ENCODE measurements around the gene MSH3. TPM values are rescaled to one million over a fixed set of nuclear protein-coding genes. Genes with fewer than 3 reads are reported as not detected.
"Not testable (repeated sequence)": the region's sequence is repeated elsewhere in the genome, so short reads cannot be mapped to it uniquely, and the experiment has no call there.

MSH3 gene
- total RNA-seq, 1 experiment from 2014 or later, result 17.2 TPM

GRCh38 chr5:80739496-80739895 is 85.0 kb downstream of the MSH3 start:
- no TSS peak for BruUV-seq (replicated peaks)
- CTCF ChIA-PET, result no interaction called here
- DNase-seq, result no peak
- Mint-ChIP-seq H3K36me3 (ENCODE audit: insufficient read depth, unreplicated experiment) (no peaks in the 10 kb centered on the region), H3K27ac (ENCODE audit: unreplicated experiment) (no peak overlapping the region), H3K27me3 (ENCODE audit: unreplicated experiment) (no peaks in the 10 kb centered on the region), H3K4me1 (ENCODE audit: low read depth, unreplicated experiment) (peaks cover 5% of the 10 kb centered on the region), H3K4me3 (ENCODE audit: low read depth, unreplicated experiment) (no peak overlapping the region), H3K9me3 (ENCODE audit: low read depth, unreplicated experiment) (no peaks in the 10 kb centered on the region)
- no peak for TF ChIP-seq CTCF (IDR thresholded peaks at IDR 0.05; ENCODE audit: unreplicated experiment)
- intact Hi-C loops (cut with micrococcal nuclease; ENCODE audit: unreplicated experiment), result no loop called here

GRCh38 chr5:80739898-80740297 is 85.4 kb downstream of the MSH3 start:
- no TSS peak for BruUV-seq (replicated peaks)
- TF ChIP-seq CTCF (IDR thresholded peaks at IDR 0.05; ENCODE audit: unreplicated experiment), result no peak
- H3K36me3 Mint-ChIP-seq (ENCODE audit: insufficient read depth, unreplicated experiment), result no peaks in the 10 kb centered on the region

GRCh38 chr5:80740488-80740887 is 86.0 kb downstream of the MSH3 start:
- H3K4me1 Mint-ChIP-seq (ENCODE audit: low read depth, unreplicated experiment); H3K4me3 Mint-ChIP-seq (ENCODE audit: low read depth, unreplicated experiment); DNase-seq; H3K9me3 Mint-ChIP-seq (ENCODE audit: low read depth, unreplicated experiment); BruUV-seq (replicated peaks); H3K27me3 Mint-ChIP-seq (ENCODE audit: unreplicated experiment); CTCF ChIA-PET; H3K36me3 Mint-ChIP-seq (ENCODE audit: insufficient read depth, unreplicated experiment); H3K27ac Mint-ChIP-seq (ENCODE audit: unreplicated experiment); intact Hi-C loops (cut with micrococcal nuclease; ENCODE audit: unreplicated experiment): not testable (repeated sequence)

More at GRCh38 chr5:80739898-80740297, 85.4 kb downstream of the MSH3 start:
- H3K27me3 Mint-ChIP-seq (ENCODE audit: unreplicated experiment), result no peaks in the 10 kb centered on the region
- DNase-seq, result no peak
- no peak overlapping the region for H3K4me3 Mint-ChIP-seq (ENCODE audit: low read depth, unreplicated experiment)
- H3K27ac Mint-ChIP-seq (ENCODE audit: unreplicated experiment), result no peak overlapping the region
- no peaks in the 10 kb centered on the region for H3K9me3 Mint-ChIP-seq (ENCODE audit: low read depth, unreplicated experiment)
- intact Hi-C loops (cut with micrococcal nuclease; ENCODE audit: unreplicated experiment), result no loop called here
- CTCF ChIA-PET, result no interaction called here
- peaks cover 5% of the 10 kb centered on the region for H3K4me1 Mint-ChIP-seq (ENCODE audit: low read depth, unreplicated experiment)

- Mint-ChIP-seq H3K4me1 (ENCODE audit: low read depth, unreplicated experiment) (peaks cover 5% of the 10 kb centered on the region), H3K4me3 (ENCODE audit: low read depth, unreplicated experiment) (no peak overlapping the region), H3K27me3 (ENCODE audit: unreplicated experiment) (no peaks in the 10 kb centered on the region), H3K36me3 (ENCODE audit: insufficient read depth, unreplicated experiment) (no peaks in the 10 kb centered on the region), H3K9me3 (ENCODE audit: low read depth, unreplicated experiment) (no peaks in the 10 kb centered on the region), H3K27ac (ENCODE audit: unreplicated experiment) (no peak overlapping the region)
- TF ChIP-seq CTCF (IDR thresholded peaks at IDR 0.05; ENCODE audit: unreplicated experiment), result no peak
- intact Hi-C loops (cut with micrococcal nuclease; ENCODE audit: unreplicated experiment), result no loop called here
- DNase-seq, result no peak
- BruUV-seq (replicated peaks), result no TSS peak
- CTCF ChIA-PET, result no interaction called here
These were observed 86.5 kb downstream of the MSH3 start for GRCh38 chr5:80740999-80741398.

GRCh38 chr5:80744149-80744548 is 89.7 kb downstream of the MSH3 start:
- Mint-ChIP-seq H3K4me1 (ENCODE audit: low read depth, unreplicated experiment) (no peaks in the 10 kb centered on the region), H3K27ac (ENCODE audit: unreplicated experiment) (no peak overlapping the region), H3K36me3 (ENCODE audit: insufficient read depth, unreplicated experiment) (no peaks in the 10 kb centered on the region), H3K9me3 (ENCODE audit: low read depth, unreplicated experiment) (no peaks in the 10 kb centered on the region), H3K27me3 (ENCODE audit: unreplicated experiment) (no peaks in the 10 kb centered on the region), H3K4me3 (ENCODE audit: low read depth, unreplicated experiment) (no peak overlapping the region)
- intact Hi-C loops (cut with micrococcal nuclease; ENCODE audit: unreplicated experiment), result no loop called here
- DNase-seq, result no peak
- CTCF ChIA-PET, result no interaction called here
- TF ChIP-seq CTCF (IDR thresholded peaks at IDR 0.05; ENCODE audit: unreplicated experiment), result no peak
- no TSS peak for BruUV-seq (replicated peaks)

All from Calu3 (cell line).